Measurements from ENCODE around the gene GFOD2.

The GFOD2 gene

DNA sequence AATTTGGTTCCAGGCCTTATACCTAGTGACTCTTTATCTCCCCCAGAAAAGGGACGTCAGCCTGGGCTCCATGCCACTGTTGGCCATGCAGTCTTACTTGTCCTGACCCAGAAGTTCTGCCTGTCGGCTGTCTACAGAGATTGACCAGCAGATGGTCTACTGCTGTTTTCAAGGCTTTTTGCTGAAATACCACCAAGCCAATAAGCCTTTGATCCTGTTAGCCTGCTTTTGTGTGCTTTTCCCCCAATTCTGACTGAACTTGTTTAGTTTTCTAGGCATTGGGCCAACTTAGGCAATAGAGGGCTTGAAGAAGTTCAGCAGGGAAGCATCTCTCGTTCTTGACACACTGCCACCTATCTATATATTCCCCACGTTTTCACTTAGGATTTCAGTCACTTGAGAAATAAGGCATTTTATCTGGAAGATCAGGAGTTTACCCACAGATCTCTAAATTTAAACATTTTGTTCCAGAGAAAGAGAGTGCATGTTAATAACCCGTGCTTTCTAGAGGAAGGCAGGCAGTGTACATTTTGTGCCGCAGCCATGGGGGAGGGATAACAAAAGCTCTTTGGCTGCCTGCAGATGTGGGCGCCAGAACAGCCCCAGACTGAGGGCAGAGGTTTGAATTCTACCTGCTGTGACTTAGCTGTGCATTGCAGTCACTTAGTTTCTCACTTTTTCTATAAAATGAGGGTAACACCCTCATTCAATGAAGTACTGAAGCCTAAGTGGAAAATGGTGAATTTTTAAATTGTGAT, 86.5 kb downstream of the GFOD2 start:
- no peak for DNase-seq

DNA sequence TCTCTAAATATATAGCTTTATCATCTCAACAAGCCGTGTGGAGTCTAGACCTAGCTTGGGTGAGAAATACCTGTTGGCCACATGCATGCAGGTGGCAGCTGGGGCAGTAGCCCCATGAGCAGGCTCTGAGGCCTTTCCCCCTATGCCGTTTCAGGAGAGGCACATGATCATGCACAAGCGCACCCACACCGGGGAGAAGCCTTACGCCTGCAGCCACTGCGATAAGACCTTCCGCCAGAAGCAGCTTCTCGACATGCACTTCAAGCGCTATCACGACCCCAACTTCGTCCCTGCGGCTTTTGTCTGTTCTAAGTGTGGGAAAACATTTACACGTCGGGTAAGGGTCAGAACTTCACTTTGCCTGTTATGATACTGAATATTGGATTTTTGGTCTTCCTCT, 90.9 kb downstream of the GFOD2 start:
- DNase-seq: no peak
